ENCODE results near the gene NCKAP1. TPM values are rescaled to one million over a fixed set of nuclear protein-coding genes. Genes with fewer than 3 reads are reported as not detected.

The NCKAP1 gene
- total and polyA plus RNA-seq, 2 donors (not counting 3 experiments of a cell fraction or from before 2014, with no cell fraction given): 49.4 to 130 TPM

- no peak overlapping the region for H3K4me3 ChIP-seq (replicated peaks in 1 of 3; ENCODE audit: insufficient read depth in 1 of 3, low read depth in 1 of 3, low read length in 3 of 3)
- intact Hi-C loops (cut with micrococcal nuclease) (loop anchor here (1.0 to 2.0 kb wide), 3 partner anchors 196 to 314 kb away; no protein-coding TSS in a partner anchor), dilution Hi-C loops (cut with MboI; ENCODE audit: extremely low pct_ligation_motif_present, low sequenced_read_pairs) (no loop called here)
- H3K9me1 ChIP-seq (replicated peaks; ENCODE audit: control insufficient read depth, extremely low read depth, insufficient read depth, low read length): no peaks in the 10 kb centered on the region
- no peak overlapping the region for H2AFZ ChIP-seq (ENCODE audit: low read depth, low read length)
- peaks cover 6% of the 10 kb centered on the region for H4K20me1 ChIP-seq (replicated peaks; ENCODE audit: control insufficient read depth, extremely low read depth, insufficient read depth, low read length)
- H3K4me1 ChIP-seq (ENCODE audit: control insufficient read depth, extremely low read depth, insufficient read depth, low read length): no peaks in the 10 kb centered on the region
- POLR2A ChIA-PET: no interaction called here
- no TSS peak for BruUV-seq (replicated peaks)
- DNase-seq (ENCODE audit: low read depth, low spot score) (no peak), FAIRE-seq (no peak)
- H3K9me3 ChIP-seq (replicated peaks; ENCODE audit: control insufficient read depth, insufficient read depth, low read length): no peaks in the 10 kb centered on the region
- peaks cover 3 to 16% of the 10 kb centered on the region in 2 experiments for H3K36me3 ChIP-seq (ENCODE audit: control insufficient read depth in 2 of 2, extremely low read depth in 1 of 2, insufficient read depth in 2 of 2, low read length in 2 of 2)
- no peak overlapping the region for H3K27ac ChIP-seq (ENCODE audit: insufficient read depth, low read depth, low read length)
- CTCF ChIA-PET: interaction anchor here (0.6 to 4.0 kb wide), 59 partner anchors 9 to 795 kb away, joined by 3 to 164 read pairs (median 5); no protein-coding TSS in a partner anchor
- H3K27me3 ChIP-seq (ENCODE audit: control insufficient read depth in 2 of 2, insufficient read depth in 2 of 2, low read length in 2 of 2): no peaks in the 10 kb centered on the region
- H3K9ac ChIP-seq (replicated peaks; ENCODE audit: extremely low read depth, insufficient read depth, low read length): no peak overlapping the region
- H3K4me2 ChIP-seq (ENCODE audit: insufficient read depth, low read length): no peak overlapping the region
- no peaks in the 10 kb centered on the region for H3K79me2 ChIP-seq (ENCODE audit: control insufficient read depth, insufficient read depth, low read length)
- TF ChIP-seq CTCF (IDR thresholded peaks at IDR 0.05; ENCODE audit: extremely low read depth in 1 of 2, insufficient read depth in 1 of 2, low read depth in 1 of 2, low read length in 2 of 2) (no peak), MAX (IDR thresholded peaks at IDR 0.05; ENCODE audit: insufficient read depth, insufficient read length) (no peak), GATA2 (IDR thresholded peaks at IDR 0.05; ENCODE audit: insufficient read depth, insufficient read length, low read depth, low read length) (no peak), POLR2AphosphoS5 (IDR thresholded peaks at IDR 0.05; ENCODE audit: insufficient read depth, low read depth, low read length) (no peak), POLR2A (IDR thresholded peaks at IDR 0.05; ENCODE audit: low read depth, low read length) (no peak), FOS (IDR thresholded peaks at IDR 0.05; ENCODE audit: borderline replicate concordance, insufficient read depth, low read length) (no peak), EZH2 (IDR thresholded peaks at IDR 0.05; ENCODE audit: borderline replicate concordance, low read depth, low read length, severe bottlenecking) (no peak), MYC (IDR thresholded peaks at IDR 0.05; ENCODE audit: low read depth, low read length) (no peak), JUN (IDR thresholded peaks at IDR 0.05; ENCODE audit: borderline replicate concordance, insufficient read depth, insufficient read length, low read depth) (no peak)
These were observed 57.6 kb downstream of the NCKAP1 start for GRCh38 chr2:182980652-182981051.

Measured in endothelial cell of umbilical vein (primary cell).